VCaP (cell line): ENCODE measurements around the gene TADA3.

Experiments used
- H3K27ac ChIP-seq: fragments of 450-650 bp; 2 replicates; pipeline ENCODE4 v1.5.1; 2017
- CTCF ChIP-seq: fragments of 450-650 bp; conservative IDR thresholded peaks from 2 replicates; pipeline ENCODE4 v1.5.1; 2017; ENCODE audit warnings: mild to moderate bottlenecking, moderate library complexity

TADA3 gene

GRCh38 chr3:9792405-9793160 is at the start of gene TADA3, which contains the start of gene ARPC4:
Gene TADA3 (minus strand): TSS chr3:9792473. CDS start chr3:9791466, 1,007 bp downstream.
Gene ARPC4 (plus strand): TSS chr3:9793082. CDS start chr3:9793122, 40 bp downstream.
- no peak for TF ChIP-seq CTCF
- peak within 1 kb of the TSS; percentile 99 for H3K27ac ChIP-seq

- H3K27ac ChIP-seq: no peak overlapping the region
- no peak for TF ChIP-seq CTCF
Observed at GRCh38 chr3:9841015-9841414, 48.7 kb upstream of the TADA3 start.

GRCh38 chr3:9838856-9839255 is 46.6 kb upstream of the TADA3 start:
- H3K27ac ChIP-seq: no peak overlapping the region
- TF ChIP-seq CTCF: no peak

- TF ChIP-seq CTCF: no peak
- H3K27ac ChIP-seq: no peak overlapping the region
Observed at GRCh38 chr3:9837701-9838582, 45.7 kb upstream of the TADA3 start.

- TF ChIP-seq CTCF: no peak
- no peak overlapping the region for H3K27ac ChIP-seq
Observed at GRCh38 chr3:9834520-9835380, 42.5 kb upstream of the TADA3 start.

- TF ChIP-seq CTCF: no peak
- no peak overlapping the region for H3K27ac ChIP-seq
Observed at GRCh38 chr3:9833078-9833477, 40.8 kb upstream of the TADA3 start.
